HG03460 (cell line): ENCODE data around the gene ATP2A3.

ENCODE experiments used
- ATAC-seq: cut with Tn5 transposase; IDR thresholded peaks from one replicate; pipeline ENCODE4 v1.9.1; 2021; ENCODE audit not compliant: unreplicated experiment

Gene ATP2A3

GRCh38 chr17:3974138-3974687, 10.0 kb upstream of the ATP2A3 start:
- ATAC-seq: no peak

GRCh38 chr17:3973495-3974137, 9.4 kb upstream of the ATP2A3 start:
- no peak for ATAC-seq

- no peak for ATAC-seq
Observed at GRCh38 chr17:3972931-3973330, 8.7 kb upstream of the ATP2A3 start.

DNA sequence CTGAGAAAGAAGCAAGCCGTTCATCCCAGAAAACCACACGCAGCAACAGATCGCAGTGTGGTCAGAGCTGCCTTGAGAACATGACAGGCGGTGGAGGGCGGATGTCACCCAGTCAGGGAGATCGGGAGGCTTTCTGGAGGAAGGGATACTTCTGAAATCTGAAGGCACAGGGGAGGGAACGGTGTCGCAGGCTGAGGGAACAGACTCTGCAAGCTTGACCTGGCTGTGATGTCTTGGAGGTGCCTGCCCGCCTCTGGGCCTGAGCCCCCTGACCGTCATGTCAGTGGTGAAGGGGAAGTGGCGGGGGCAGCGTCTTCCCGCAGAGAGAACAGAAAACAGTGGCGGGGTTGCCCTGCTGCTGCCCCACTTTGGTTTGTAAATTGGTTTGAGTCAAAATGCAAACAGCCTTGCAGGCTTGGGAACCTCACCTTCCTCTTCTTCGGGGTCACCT, 8.1 kb upstream of the ATP2A3 start:
- ATAC-seq: no peak

DNA sequence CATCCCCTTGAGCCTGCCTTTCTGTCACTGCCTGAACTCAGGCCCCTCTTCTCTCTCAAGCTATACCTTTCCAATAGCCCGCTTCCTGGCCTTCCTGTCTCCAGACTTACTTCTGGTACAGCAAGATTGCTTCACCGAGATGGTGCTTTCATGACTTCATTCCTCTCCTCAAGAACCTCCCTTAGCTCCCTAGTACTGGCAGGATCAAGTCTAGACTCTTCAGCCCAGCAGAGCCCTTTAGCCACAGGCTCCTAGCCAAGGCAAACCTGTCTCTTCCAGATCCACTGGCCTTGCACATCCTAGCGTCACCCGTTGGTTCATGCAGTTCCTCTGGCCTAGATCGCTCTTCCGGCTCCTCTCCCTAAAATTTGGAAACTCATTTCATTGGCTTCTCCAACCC, 6.4 kb upstream of the ATP2A3 start:
- ATAC-seq: no peak

DNA sequence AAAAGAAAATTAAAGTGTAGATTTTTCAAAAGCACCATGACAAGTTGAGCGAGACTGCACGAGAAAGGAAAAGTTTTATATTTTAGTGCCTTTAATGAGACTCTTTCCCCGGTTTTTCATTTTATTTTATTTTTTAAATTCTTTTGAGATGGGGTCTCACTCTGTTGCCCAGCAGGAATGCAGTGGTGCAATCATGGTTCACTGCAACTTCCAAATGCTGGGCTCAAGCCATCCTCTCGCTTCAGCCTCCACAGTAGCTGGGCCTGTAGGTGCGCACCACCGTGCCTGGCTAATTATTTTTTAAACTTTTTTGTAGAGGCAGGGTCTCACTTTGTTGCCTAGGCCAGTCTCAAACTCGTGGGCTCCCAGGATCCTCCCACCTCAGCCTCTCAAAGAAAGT, 5.7 kb upstream of the ATP2A3 start:
- no peak for ATAC-seq

DNA sequence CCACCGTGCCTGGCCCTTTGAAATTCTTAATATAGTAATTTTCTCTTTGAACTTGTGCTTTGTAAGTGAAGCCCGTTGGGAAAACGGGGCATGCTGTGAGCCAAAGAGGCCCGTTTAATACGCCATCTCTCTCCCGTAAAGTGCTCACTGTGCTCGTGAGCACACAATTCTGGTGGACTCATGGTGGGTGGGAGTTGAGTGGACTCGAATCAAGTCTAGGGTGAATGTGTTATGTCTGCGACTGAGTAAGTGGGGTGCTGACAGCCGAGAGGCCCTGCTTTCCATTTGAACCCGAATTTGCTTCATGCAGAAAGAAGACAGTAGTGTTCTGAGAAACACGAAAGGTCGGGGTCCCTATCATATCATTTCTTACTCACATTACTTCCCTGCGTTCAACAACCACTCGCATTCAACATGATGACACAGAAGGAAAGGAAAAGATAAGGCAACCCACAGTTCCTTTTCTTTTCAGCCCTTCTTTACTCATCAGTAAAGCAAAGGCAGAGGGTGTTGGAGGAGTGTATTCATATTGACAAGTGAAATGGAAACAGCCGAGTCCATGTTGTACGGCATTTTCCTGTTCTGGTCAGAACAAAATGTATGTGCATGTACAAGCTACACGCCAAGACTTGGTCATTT, 4.8 kb upstream of the ATP2A3 start:
- no peak for ATAC-seq

DNA sequence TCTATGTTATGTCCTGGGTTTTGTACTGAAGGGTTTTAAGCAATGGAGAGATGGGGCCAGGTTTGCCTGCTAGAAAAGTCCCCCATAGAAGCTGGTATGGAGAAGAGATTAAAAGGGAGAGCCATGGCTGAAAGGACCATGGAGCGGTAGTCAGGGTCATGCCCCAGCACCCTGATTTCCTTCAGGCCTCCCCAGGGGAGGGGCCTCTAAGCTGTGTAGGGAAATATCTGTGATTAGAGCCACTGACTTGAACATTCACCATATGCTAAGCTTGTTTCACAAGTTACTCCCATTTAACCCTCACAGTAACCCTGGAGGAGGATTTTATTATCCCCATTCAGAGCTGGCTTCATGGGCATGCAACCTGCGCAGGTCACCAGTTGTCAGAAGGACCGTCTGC, 3.8 kb upstream of the ATP2A3 start:
- ATAC-seq: no peak

GRCh38 chr17:3966720-3967363, 2.6 kb upstream of the ATP2A3 start:
- ATAC-seq: no peak

- peak; percentile 40 for ATAC-seq
Observed at GRCh38 chr17:3965118-3965800, 1.0 kb upstream of the ATP2A3 start.

DNA sequence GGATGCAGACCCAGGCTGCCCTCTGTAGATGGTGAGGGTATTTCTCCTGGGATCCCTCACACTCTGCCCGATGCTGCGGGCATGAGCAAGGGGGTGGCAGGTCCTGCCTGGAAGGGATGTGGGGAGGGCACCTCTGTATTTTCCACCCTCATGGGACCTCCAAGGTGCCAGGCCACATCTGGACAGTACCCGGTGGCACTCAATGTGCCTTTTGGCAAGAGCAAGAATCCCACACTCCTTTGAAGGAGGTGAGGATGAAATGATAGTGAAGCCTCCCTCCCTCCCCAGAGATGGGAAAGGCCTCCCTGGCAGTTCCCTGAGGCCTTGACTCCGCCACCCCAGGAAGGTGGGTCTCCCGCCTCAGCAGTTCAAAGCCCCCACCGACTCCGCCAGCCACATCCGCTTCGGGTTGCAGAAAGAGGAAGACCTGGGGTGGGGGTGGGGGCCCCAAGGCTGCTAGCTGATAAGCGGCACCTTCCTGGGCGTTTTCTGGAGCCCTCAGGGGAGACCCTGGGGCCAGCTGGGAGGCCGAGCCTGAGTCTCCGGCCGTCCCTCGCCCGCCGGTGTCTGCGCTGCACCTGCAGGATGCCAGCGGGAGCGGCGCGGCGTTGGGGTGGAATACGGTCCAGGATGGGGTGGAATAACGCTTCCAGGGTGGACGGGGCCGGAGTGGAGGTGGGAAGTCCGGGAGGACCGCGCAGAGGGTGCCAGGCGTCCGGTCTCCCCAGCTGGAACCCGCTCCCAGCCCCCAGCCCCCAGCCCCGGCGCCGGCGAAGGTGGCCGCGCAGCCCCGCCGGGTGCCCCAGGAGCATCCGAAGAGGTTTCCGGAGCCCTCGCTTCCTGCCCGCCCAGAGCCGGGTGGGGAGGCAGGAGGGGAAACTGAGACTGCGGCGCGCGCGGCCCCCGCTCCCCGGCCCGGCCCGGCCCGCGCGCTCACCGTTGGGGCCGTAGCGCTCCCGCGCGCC, 718 bp downstream of the ATP2A3 start:
- peak; percentile 7 for ATAC-seq

- ATAC-seq: no peak
Observed at GRCh38 chr17:3962965-3963236, 1.3 kb downstream of the ATP2A3 start.

GRCh38 chr17:3962217-3962964, 1.8 kb downstream of the ATP2A3 start:
- ATAC-seq: no peak

DNA sequence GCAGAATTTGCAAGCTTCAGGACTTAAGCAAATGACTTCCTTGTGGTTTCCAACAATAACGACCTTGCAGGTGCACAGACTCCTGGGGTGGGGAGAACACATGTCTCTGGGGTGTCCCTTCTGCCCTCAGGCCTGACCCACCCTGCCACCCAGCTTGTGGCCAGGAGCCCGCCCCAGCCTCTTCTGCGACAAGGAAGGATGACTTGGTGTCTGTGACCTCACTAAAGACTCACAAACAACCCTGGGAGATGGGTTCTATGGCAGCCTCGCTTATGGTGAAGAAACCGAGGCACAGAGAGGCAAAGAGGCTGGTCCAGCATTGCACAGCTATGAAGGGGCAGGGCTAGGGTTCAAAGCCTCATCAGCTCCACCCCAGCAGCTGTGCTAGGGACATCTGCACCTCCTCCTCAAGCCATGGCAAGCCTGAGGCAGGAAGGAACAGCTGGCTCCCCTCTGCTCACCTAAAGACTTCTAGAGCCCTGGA, 2.6 kb downstream of the ATP2A3 start:
- peak; percentile 37 for ATAC-seq

DNA sequence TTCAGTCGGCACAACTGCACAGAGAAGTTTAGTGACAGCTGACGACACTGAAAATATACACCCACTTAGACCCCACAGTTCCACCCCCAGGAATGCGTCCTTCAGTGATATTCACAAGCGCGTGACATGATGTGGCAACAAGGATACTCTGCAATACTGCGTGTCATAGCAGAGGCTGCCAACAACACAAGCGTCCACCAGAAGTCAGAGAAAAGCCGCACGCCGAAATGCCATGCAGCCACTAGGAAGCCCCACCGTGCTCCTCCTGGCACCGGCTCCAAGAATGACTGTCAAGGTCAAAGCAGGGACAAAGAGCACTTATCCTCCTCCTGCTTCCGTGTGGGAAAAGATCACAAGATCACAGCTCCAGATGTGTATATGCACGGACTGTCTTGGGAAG, 3.5 kb downstream of the ATP2A3 start:
- ATAC-seq: no peak

GRCh38 chr17:3959921-3960601, 4.2 kb downstream of the ATP2A3 start:
- no peak for ATAC-seq

- no peak for ATAC-seq
Observed at GRCh38 chr17:3959295-3959899, 4.8 kb downstream of the ATP2A3 start.

- no peak for ATAC-seq
Observed at GRCh38 chr17:3957735-3958599, 6.3 kb downstream of the ATP2A3 start.
